DOHH2 (cell line): ENCODE measurements around the gene FILIP1L.

Source experiments
- CTCF ChIP-seq: fragments of 200-600 bp; sonication (generic); IDR thresholded peaks from one replicate; pipeline ENCODE4 v1.5.1; 2014; ENCODE audit warnings: antibody characterized with exemption, mild to moderate bottlenecking, low read depth, low read length; ENCODE audit not compliant: poor library complexity, severe bottlenecking
- EZH2phosphoT487 ChIP-seq: fragments of 200-600 bp; sonication (generic); IDR thresholded peaks from 2 replicates; pipeline ENCODE4 v1.6.1; 2017; ENCODE audit warnings: borderline replicate concordance, mild to moderate bottlenecking, antibody characterized with exemption, low read length, moderate library complexity, mixed read lengths

GRCh38 chr3:100041328-100041749 is 73.0 kb downstream of the FILIP1L start:
- no peak for TF ChIP-seq CTCF
- TF ChIP-seq EZH2phosphoT487 = no peak
